Measurements from ENCODE around the gene RGS19.

Gene RGS19

GRCh38 chr20:64076061-64076997 is 3.0 kb downstream of the RGS19 start:
- DNase-seq, result no peak

DNA sequence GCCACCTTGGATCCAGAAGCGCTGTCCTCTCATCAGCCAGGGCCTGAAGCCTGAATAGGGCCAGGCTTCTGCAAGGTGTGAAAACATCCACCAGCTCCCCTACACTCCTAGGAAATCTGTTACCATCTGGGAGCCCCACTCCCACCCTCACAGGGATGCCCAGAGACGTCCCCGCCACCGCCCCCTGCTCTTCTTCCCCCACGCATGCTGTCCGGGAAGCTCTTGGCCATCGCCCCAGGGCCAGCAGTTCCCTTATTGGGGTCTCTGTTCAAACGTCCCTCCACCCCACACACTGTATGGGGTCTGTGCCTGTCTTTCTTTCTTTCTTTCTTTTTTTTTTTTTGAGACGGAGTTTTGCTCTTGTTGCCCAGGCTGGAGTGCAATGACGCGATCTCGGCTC is 3.8 kb downstream of the RGS19 start:
- DNase-seq, result no peak

DNA sequence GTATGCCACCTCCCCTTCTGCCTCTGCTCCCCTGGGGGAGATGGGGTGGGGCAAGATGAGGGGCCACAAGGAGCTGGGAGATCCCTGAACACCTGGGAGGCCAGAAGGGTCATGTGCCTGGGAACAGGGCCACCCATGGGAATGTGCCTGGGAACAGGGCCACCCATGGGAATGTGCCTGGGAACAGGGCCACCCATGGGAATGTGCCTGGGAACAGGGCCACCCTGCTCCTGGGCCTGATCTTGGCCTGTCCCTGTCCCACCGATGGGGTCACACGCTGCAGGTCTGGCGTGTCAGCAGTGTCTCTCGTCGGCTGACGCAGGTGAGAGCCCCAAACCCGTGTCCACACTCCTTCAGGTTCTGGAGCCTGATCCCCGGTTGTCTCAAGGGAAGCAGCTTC is 4.4 kb downstream of the RGS19 start:
- DNase-seq, result no peak

DNA sequence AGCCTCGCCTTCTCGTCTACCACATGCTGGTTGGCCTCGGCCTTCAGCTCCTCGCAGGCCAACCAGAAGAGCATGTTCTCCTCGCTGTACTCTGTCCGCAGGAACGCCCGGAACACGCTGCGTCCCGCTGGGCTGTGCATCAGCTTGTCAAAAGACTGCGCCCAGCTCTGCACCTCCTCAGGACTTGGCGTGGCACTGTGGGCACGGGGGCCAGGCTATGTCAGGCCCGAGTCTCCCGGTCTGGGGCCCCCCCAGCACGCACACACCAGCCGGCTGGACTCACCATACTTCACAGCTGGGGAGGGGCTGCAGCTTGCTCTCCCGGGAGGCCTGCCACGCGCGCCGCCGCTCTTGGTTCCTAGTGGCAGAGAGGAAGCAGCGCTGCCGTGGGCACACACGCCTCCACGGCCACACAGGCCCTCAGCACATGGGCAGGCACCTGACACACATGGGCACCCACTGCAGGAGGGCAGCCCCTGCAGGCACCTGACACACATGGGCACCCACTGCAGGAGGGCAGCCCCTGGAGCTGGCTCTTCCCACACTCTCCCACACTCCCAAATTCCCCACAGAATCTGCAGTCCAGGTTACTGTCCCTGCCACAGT is 5.0 kb downstream of the RGS19 start:
- DNase-seq, result no peak

- DNase-seq, result no peak
Measured at GRCh38 chr20:64073476-64074183, 5.7 kb downstream of the RGS19 start.

DNA sequence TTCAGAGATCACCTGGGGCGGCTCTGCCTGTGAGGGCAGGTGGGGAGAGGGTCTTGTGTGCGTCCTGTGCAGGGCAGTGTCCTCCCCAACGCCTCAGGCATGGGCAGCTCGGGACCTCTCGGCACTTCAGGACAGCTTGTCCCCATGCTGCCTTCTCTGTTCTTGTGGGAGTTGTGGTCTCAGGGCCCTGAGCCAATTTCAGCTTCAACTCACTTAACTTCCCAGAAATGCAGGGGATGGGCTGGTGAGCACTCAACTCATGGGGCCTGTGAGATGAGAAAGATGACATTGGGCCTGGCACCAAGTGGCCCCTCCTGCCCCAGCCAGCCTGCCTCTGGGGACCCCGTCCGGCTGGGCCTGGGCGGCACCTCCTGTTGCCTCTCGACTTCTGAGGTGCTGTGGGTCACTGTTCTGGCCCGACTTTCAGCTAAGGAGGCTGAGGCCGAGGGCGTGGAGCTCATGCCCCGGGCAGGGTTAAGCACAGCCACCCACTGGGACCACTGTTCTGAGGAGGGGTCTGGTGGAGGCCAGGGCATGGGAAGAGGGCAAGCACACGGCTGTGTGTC is 6.7 kb downstream of the RGS19 start:
- DNase-seq, result no peak

- no peak for DNase-seq
Measured at GRCh38 chr20:64071341-64072332, 7.7 kb downstream of the RGS19 start.

DNA sequence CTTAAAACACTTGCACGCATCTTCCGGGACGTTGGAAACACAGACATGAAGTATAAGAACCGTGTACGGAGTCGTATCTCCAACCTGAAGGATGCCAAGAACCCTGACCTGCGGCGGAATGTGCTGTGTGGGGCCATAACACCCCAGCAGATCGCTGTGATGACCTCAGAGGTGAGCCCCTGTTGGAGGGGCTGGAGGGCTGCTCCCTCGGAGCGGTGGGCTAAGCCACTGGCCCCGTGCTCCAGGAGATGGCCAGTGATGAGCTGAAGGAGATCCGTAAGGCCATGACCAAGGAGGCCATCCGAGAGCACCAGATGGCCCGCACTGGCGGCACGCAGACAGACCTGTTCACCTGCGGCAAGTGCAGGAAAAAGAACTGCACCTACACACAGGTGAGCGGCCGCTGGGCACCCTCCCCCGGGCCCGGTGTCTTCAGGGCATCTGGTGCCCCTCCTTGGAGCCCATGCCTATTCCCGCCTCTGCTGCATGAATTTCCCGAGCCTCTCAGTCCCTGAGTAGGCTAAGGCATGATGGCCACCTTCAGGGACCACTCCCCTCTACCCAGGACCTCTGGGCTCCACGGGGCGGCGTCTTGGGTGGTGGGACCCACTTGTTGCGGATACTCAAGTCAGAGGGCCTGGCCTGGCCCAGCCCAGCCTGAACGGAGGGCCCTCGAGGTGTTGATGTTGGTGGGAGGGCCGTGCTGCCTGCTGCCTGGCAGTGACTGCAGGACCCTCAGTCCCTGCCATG is 8.9 kb downstream of the RGS19 start:
- no peak for DNase-seq

- no peak for DNase-seq
Measured at GRCh38 chr20:64069614-64070243, 9.6 kb downstream of the RGS19 start.

GRCh38 chr20:64069209-64069613 is 10.1 kb downstream of the RGS19 start:
- DNase-seq, result no peak

- DNase-seq, result no peak
Measured at GRCh38 chr20:64068386-64069208, 10.7 kb downstream of the RGS19 start.

GRCh38 chr20:64067733-64068307 is 11.5 kb downstream of the RGS19 start:
- no peak for DNase-seq

DNA sequence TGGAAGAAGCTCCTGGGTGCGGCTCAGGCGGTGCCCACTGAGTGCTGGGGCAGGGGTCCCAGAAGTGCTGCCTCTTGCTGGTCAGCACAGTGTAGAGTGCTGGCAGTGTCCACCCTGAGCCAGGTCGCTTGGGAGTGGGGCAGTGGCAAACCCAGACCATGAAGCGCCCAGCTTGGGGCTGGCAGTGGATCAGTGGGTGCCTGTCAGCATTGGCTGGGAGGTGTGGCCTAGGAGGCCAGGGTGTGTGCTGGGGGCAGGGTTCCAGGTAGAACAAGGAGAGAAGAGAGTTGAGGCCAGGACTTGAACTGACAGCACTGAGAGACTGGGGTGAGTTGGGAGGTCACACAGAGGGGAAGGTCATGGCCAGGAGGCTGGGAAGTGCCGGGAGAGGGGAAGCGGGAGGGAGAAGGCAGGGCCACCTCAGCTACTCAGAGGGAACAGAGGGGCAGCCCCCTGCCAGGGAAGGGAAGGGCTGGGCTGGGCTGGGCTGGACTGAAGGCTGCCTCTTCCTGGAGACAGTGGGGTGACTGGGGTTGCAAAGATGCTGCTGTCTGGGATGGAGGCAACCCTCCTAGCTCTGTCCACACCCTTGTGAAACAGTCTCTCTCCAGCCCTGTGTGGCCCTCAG is 12.2 kb downstream of the RGS19 start:
- DNase-seq, result no peak

DNA sequence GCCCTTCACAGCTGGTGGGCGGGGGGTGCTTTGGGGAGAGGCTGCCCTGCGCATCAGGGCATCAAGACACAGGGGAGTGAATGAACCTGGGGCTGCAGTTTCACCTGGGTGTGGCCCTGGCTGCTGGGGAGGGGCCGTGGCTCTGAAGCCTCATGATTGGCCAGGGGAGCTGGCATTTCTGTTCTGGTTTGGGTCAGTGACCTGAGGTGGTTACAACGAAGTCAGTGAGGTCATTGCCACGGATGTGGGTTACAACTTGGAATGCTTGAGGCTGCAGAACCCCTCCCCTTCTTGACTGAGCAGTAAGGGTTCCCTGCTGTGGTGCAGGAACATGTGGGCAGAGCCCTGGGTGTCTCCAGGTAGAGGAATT is 13.4 kb downstream of the RGS19 start:
- DNase-seq, result no peak

- no peak for DNase-seq
Measured at GRCh38 chr20:64065062-64065973, 14.0 kb downstream of the RGS19 start.

GRCh38 chr20:64064145-64064698 is 15.1 kb downstream of the RGS19 start:
- no peak for DNase-seq

DNA sequence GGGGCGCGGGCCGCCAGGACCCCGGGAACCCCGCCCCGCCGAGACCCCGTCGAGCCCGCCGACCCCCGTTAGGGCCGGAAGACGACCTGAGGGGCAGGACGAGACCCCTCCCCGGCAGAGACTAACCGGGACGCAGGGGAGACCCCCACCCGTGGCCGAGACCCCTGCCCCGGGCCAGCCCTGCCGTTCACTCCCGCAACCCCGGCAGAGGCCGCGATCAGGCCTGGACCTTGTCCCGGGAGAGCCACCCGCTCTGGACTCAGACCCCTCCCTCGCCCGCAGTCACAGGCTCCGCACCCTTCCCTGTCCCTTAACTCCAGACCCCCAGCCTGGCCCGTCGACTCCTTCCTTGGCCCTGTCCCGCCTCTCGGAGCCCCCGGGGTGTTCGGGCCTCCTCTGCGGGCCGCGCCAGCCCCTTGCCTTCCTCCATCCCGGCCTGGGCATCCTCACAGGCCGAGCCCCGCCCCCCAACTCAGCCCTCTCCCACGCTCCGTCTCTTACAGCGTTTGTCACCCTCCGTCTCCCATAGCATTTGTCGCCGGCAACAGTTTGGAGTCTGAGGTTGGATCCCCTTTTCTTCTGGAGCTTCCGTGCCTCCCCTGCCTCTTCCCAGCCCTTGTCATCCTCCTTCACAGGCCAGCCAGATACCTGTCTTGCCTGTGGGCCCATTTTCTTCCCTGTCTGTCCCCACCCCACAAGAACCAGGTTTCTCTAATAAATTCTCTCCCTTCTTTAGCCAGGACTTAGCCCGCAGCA is 15.8 kb downstream of the RGS19 start:
- DNase-seq, result no peak

Measured in NCI-H2171 (cell line).